Measurements from ENCODE around the gene PLD1.

DNA sequence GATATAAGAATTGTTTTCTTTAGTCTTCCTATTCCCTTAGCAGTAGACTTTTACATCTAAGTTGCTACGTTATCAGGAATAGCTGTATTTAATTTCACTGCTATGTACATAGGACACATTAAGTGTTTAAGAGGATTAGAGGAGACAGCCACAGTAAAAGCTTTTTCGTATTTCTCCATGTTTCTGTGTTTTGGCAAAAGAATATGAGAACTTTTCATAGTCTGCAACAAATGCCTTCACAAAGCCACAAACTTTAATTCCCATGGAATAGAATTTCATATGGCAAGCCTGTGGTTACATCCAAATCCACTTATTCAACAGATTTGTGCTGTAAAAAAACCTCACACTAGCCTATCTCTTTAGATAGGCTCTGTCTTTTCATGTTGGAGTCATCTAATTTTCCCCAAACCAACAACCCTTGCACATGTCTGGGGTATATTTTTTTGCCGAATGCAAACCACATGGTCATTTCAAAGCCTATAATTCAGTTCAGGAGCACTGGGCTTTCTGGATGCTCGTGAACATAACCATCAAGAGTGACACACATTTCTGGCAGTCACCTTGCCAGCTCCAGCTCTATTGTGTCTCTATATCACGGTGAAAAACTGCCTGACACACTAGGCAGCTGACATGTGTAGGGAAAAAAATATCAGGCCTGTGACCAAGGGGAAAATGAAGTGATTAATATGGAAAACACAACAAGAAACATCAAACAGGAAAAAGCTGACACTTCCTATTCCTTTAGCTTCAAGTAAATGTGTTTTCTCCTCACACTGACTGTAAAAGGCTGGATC is 19.2 kb downstream of the PLD1 start:
- TF ChIP-seq, protein P1, sequence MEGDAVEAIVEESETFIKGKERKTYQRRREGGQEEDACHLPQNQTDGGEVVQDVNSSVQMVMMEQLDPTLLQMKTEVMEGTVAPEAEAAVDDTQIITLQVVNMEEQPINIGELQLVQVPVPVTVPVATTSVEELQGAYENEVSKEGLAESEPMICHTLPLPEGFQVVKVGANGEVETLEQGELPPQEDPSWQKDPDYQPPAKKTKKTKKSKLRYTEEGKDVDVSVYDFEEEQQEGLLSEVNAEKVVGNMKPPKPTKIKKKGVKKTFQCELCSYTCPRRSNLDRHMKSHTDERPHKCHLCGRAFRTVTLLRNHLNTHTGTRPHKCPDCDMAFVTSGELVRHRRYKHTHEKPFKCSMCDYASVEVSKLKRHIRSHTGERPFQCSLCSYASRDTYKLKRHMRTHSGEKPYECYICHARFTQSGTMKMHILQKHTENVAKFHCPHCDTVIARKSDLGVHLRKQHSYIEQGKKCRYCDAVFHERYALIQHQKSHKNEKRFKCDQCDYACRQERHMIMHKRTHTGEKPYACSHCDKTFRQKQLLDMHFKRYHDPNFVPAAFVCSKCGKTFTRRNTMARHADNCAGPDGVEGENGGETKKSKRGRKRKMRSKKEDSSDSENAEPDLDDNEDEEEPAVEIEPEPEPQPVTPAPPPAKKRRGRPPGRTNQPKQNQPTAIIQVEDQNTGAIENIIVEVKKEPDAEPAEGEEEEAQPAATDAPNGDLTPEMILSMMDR (IDR thresholded peaks at IDR 0.05; ENCODE audit: insufficient read depth, low read length) = no peak
- TF ChIP-seq POLR2AphosphoS5 (IDR thresholded peaks at IDR 0.05; ENCODE audit: low read depth) = no peak
- TF ChIP-seq, protein P2, sequence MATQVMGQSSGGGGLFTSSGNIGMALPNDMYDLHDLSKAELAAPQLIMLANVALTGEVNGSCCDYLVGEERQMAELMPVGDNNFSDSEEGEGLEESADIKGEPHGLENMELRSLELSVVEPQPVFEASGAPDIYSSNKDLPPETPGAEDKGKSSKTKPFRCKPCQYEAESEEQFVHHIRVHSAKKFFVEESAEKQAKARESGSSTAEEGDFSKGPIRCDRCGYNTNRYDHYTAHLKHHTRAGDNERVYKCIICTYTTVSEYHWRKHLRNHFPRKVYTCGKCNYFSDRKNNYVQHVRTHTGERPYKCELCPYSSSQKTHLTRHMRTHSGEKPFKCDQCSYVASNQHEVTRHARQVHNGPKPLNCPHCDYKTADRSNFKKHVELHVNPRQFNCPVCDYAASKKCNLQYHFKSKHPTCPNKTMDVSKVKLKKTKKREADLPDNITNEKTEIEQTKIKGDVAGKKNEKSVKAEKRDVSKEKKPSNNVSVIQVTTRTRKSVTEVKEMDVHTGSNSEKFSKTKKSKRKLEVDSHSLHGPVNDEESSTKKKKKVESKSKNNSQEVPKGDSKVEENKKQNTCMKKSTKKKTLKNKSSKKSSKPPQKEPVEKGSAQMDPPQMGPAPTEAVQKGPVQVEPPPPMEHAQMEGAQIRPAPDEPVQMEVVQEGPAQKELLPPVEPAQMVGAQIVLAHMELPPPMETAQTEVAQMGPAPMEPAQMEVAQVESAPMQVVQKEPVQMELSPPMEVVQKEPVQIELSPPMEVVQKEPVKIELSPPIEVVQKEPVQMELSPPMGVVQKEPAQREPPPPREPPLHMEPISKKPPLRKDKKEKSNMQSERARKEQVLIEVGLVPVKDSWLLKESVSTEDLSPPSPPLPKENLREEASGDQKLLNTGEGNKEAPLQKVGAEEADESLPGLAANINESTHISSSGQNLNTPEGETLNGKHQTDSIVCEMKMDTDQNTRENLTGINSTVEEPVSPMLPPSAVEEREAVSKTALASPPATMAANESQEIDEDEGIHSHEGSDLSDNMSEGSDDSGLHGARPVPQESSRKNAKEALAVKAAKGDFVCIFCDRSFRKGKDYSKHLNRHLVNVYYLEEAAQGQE (IDR thresholded peaks at IDR 0.05; ENCODE audit: insufficient replicate concordance, low read depth) = no peak

All from HL-60 (cell line).